HEK293 (cell line): ENCODE measurements around the gene FDX2.

Source experiments
- BCL11A ChIP-seq: fragments of 450-650 bp; formaldehyde crosslinking; IDR thresholded peaks from 2 replicates; pipeline ENCODE4 v1.5.1; 2016; ENCODE audit warnings: low read depth, missing biosample characterization, missing genetic modification characterization
- EGR2 ChIP-seq: fragments of 450-650 bp; formaldehyde crosslinking; IDR thresholded peaks from 2 replicates; pipeline ENCODE4 v1.5.1; 2016; ENCODE audit warnings: low read depth, missing biosample characterization, missing genetic modification characterization
- GLIS1 ChIP-seq: fragments of 450-650 bp; formaldehyde crosslinking; IDR thresholded peaks from 2 replicates; pipeline ENCODE4 v1.5.1; 2016; ENCODE audit warnings: missing biosample characterization, missing genetic modification characterization
- HOXC10 ChIP-seq: sonication (generic); formaldehyde crosslinking; IDR thresholded peaks from 2 replicates; pipeline ENCODE4 v1.8.1; 2023; ENCODE audit warnings: mild to moderate bottlenecking, missing genetic modification reagents
- KLF1 ChIP-seq: fragments of 450-650 bp; formaldehyde crosslinking; IDR thresholded peaks from 2 replicates; pipeline ENCODE4 v1.5.1; 2016; ENCODE audit warnings: missing biosample characterization, missing genetic modification characterization
- MYNN ChIP-seq: fragments of 450-650 bp; formaldehyde crosslinking; IDR thresholded peaks from 2 replicates; pipeline ENCODE4 v1.5.1; 2016; ENCODE audit warnings: missing biosample characterization, missing genetic modification characterization, borderline replicate concordance
- PBX3 ChIP-seq: sonication (generic); formaldehyde crosslinking; IDR thresholded peaks from 2 replicates; pipeline ENCODE4 v1.8.1; 2022; ENCODE audit warnings: mild to moderate bottlenecking, moderate library complexity, missing genetic modification reagents
- PRDM10 ChIP-seq: fragments of 450-650 bp; formaldehyde crosslinking; IDR thresholded peaks from 2 replicates; pipeline ENCODE4 v1.5.1; 2016; ENCODE audit warnings: missing biosample characterization, missing genetic modification characterization
- SP2 ChIP-seq: fragments of 450-650 bp; formaldehyde crosslinking; IDR thresholded peaks from 2 replicates; pipeline ENCODE4 v1.5.1; 2016; ENCODE audit warnings: missing biosample characterization, missing genetic modification characterization
- ZBTB21 ChIP-seq: fragments of 450-650 bp; formaldehyde crosslinking; IDR thresholded peaks from 2 replicates; pipeline ENCODE4 v1.5.1; 2017; ENCODE audit warnings: missing biosample characterization, missing genetic modification characterization
- ZBTB44 ChIP-seq: fragments of 450-650 bp; IDR thresholded peaks from 2 replicates; pipeline ENCODE4 v1.5.1; 2018; ENCODE audit warnings: missing biosample characterization, mild to moderate bottlenecking, missing genetic modification characterization
- ZBTB8A ChIP-seq: fragments of 450-650 bp; formaldehyde crosslinking; IDR thresholded peaks from 2 replicates; pipeline ENCODE4 v1.5.1; 2016; ENCODE audit warnings: missing biosample characterization, missing genetic modification characterization
- ZFP3 ChIP-seq: fragments of 450-650 bp; formaldehyde crosslinking; IDR thresholded peaks from 2 replicates; pipeline ENCODE4 v1.5.1; 2016; ENCODE audit warnings: low read depth, missing biosample characterization, missing genetic modification characterization
- ZNF132 ChIP-seq: fragments of 450-650 bp; formaldehyde crosslinking; IDR thresholded peaks from 2 replicates; pipeline ENCODE4 v1.5.1; 2017; ENCODE audit warnings: missing biosample characterization, missing genetic modification characterization, borderline replicate concordance
- ZNF138 ChIP-seq: fragments of 450-650 bp; formaldehyde crosslinking; IDR thresholded peaks from 2 replicates; pipeline ENCODE4 v1.5.1; 2016; ENCODE audit warnings: missing biosample characterization, missing genetic modification characterization, borderline replicate concordance
- ZNF140 ChIP-seq: fragments of 450-650 bp; formaldehyde crosslinking; IDR thresholded peaks from 2 replicates; pipeline ENCODE4 v1.5.1; 2016; ENCODE audit warnings: missing biosample characterization, missing genetic modification characterization
- ZNF2 ChIP-seq: fragments of 450-650 bp; formaldehyde crosslinking; IDR thresholded peaks from 2 replicates; pipeline ENCODE4 v1.5.1; 2016; ENCODE audit warnings: missing biosample characterization, missing genetic modification characterization
- ZNF211 ChIP-seq: fragments of 450-650 bp; formaldehyde crosslinking; IDR thresholded peaks from 2 replicates; pipeline ENCODE4 v1.5.1; 2016; ENCODE audit warnings: low read depth, missing biosample characterization, missing genetic modification characterization
- ZNF302 ChIP-seq: fragments of 450-650 bp; formaldehyde crosslinking; IDR thresholded peaks from 2 replicates; pipeline ENCODE4 v1.5.1; 2016; ENCODE audit warnings: missing biosample characterization, missing genetic modification characterization, low read depth
- ZNF335 ChIP-seq: fragments of 450-650 bp; formaldehyde crosslinking; conservative IDR thresholded peaks from 2 replicates; pipeline ENCODE4 v1.5.1; 2016; ENCODE audit warnings: missing biosample characterization, missing genetic modification characterization
- ZNF362 ChIP-seq: fragments of 450-650 bp; formaldehyde crosslinking; IDR thresholded peaks from 2 replicates; pipeline ENCODE4 v1.5.1; 2016; ENCODE audit warnings: missing biosample characterization, missing genetic modification characterization
- ZNF394 ChIP-seq: fragments of 450-650 bp; formaldehyde crosslinking; IDR thresholded peaks from 2 replicates; pipeline ENCODE4 v1.5.1; 2016; ENCODE audit warnings: missing biosample characterization, missing genetic modification characterization, mild to moderate bottlenecking, moderate library complexity, borderline replicate concordance
- ZNF423 ChIP-seq: fragments of 450-650 bp; formaldehyde crosslinking; IDR thresholded peaks from 2 replicates; pipeline ENCODE4 v1.5.1; 2016; ENCODE audit warnings: missing biosample characterization, missing genetic modification characterization
- ZNF658 ChIP-seq: fragments of 450-650 bp; formaldehyde crosslinking; IDR thresholded peaks from 2 replicates; pipeline ENCODE4; 2016; ENCODE audit warnings: missing biosample characterization, missing genetic modification characterization
- ZNF677 ChIP-seq: fragments of 450-650 bp; IDR thresholded peaks from 2 replicates; pipeline ENCODE4 v1.5.0; 2018; ENCODE audit warnings: missing biosample characterization, mild to moderate bottlenecking, missing genetic modification characterization, moderate library complexity
- ZNF704 ChIP-seq: fragments of 450-650 bp; formaldehyde crosslinking; IDR thresholded peaks from 2 replicates; pipeline ENCODE4 v1.5.1; 2016; ENCODE audit warnings: missing biosample characterization, missing genetic modification characterization
- ZNF843 ChIP-seq: fragments of 450-650 bp; formaldehyde crosslinking; IDR thresholded peaks from 2 replicates; pipeline ENCODE4 v1.5.1; 2016; ENCODE audit warnings: missing biosample characterization, missing genetic modification characterization
- ZSCAN4 ChIP-seq: fragments of 450-650 bp; formaldehyde crosslinking; IDR thresholded peaks from 2 replicates; pipeline ENCODE4 v1.5.1; 2017; ENCODE audit warnings: missing biosample characterization, missing genetic modification characterization

FDX2 gene

GRCh38 chr19:10332965-10333757, 17.3 kb upstream of the FDX2 start, which contains the start of gene RAVER1 (continued):
- TF ChIP-seq ZNF302 (tag by site-specific recombination) = no peak
- TF ChIP-seq BCL11A (tag by site-specific recombination) = no peak
- TF ChIP-seq ZSCAN4 = peak; percentile 41; the same call in 1 of the 2 replicates
- peak; percentile 73 for TF ChIP-seq ZNF394
- TF ChIP-seq EGR2 (tag by site-specific recombination) = peak; percentile 95
- peak; percentile 97 for TF ChIP-seq ZNF335
- no peak for TF ChIP-seq ZNF140 (tag by site-specific recombination)
- no peak; the same call in 1 of the 2 replicates for TF ChIP-seq ZBTB44
- no peak for TF ChIP-seq ZNF423 (tag by site-specific recombination)
- peak; percentile 96 for TF ChIP-seq SP2 (tag by site-specific recombination)
- peak; percentile 77; the same call in 1 of the 2 replicates for TF ChIP-seq ZNF843 (tag by site-specific recombination)
- peak; percentile 74 for TF ChIP-seq ZBTB8A (tag by site-specific recombination)
- TF ChIP-seq ZNF2 = peak; percentile 94; the same call in 1 of the 2 replicates
- no peak for TF ChIP-seq ZNF362 (tag by site-specific recombination)
- TF ChIP-seq MYNN (tag by site-specific recombination) = peak; percentile 28; the same call in 1 of the 2 replicates
- TF ChIP-seq GLIS1 = peak; percentile 89
- no peak for TF ChIP-seq ZBTB21 (tag by site-specific recombination)
- TF ChIP-seq ZNF658 (tag by site-specific recombination) = no peak
- peak; percentile 46; the same call in 1 of the 2 replicates for TF ChIP-seq PBX3 (CRISPR knock-in tag)
- peak; percentile 78 for TF ChIP-seq KLF1 (tag by site-specific recombination)
- TF ChIP-seq ZNF677 (tag by site-specific recombination) = no peak
- TF ChIP-seq ZNF211 (tag by site-specific recombination) = no peak
- peak; percentile 100 for TF ChIP-seq PRDM10 (tag by site-specific recombination)
- no peak for TF ChIP-seq ZNF132
- TF ChIP-seq ZNF704 (tag by site-specific recombination) = 0 out of 2 replicates have a peak, but pooled peaks have one; percentile 61
- TF ChIP-seq ZNF138 (tag by site-specific recombination) = no peak
- no peak for TF ChIP-seq ZFP3
- no peak for TF ChIP-seq HOXC10 (CRISPR knock-in tag)
